SJSA1 (cell line): ENCODE results near the gene PASK. TPM values are rescaled to one million over a fixed set of nuclear protein-coding genes. Genes with fewer than 3 reads are reported as not detected.

Experiments used
- DNase-seq, 2 experiments: peaks; one replicate each; pipeline ENCODE4 v3.0.0-alpha.2; 2015 to 2020; ENCODE audit warnings: low spot score in 2 of 2, low read depth in 1 of 2
- H3K27ac ChIP-seq: fragments of 250-450 bp; sonication (Bioruptor Pico); 2 replicates; pipeline ENCODE4 v1.5.1; 2020; ENCODE audit warnings: mild to moderate bottlenecking, moderate library complexity
- H3K27me3 ChIP-seq: fragments of 250-450 bp; sonication (Bioruptor Pico); replicated peaks from 2 replicates; pipeline ENCODE4 v1.5.1; 2020; ENCODE audit warnings: mild to moderate bottlenecking, moderate library complexity
- H3K36me3 ChIP-seq: fragments of 250-450 bp; sonication (Bioruptor Pico); 2 replicates; pipeline ENCODE4 v1.5.1; 2020; ENCODE audit warnings: mild to moderate bottlenecking
- H3K4me1 ChIP-seq: fragments of 250-450 bp; sonication (Bioruptor Pico); replicated peaks from 2 replicates; pipeline ENCODE4 v1.6.1; 2021; ENCODE audit warnings: mild to moderate bottlenecking
- H3K4me3 ChIP-seq: fragments of 250-450 bp; sonication (Bioruptor Pico); 2 replicates; pipeline ENCODE4 v1.5.1; 2020; ENCODE audit warnings: mild to moderate bottlenecking
- H3K9me3 ChIP-seq: fragments of 250-450 bp; sonication (Bioruptor Pico); replicated peaks from 2 replicates; pipeline ENCODE4 v1.5.1; 2020; ENCODE audit warnings: mild to moderate bottlenecking
- total RNA-seq: library from RNA; depleted of rRNA; stranded (reverse); fragments of >200 nt; shearing (Covaris generic); gene quantifications from 2 replicates; pipeline ENCODE4 v1.2.3, GENCODE V29; 2014

The PASK gene
- total RNA-seq, 1 experiment from 2014 or later, result 14.1 TPM

- H3K36me3 ChIP-seq, result peaks cover 95% of the 10 kb centered on the region
- no peak for DNase-seq
- H3K9me3 ChIP-seq, result no peaks in the 10 kb centered on the region; the same call in 1 of the 2 replicates
- H3K27ac ChIP-seq, result no peak overlapping the region
- no peaks in the 10 kb centered on the region for H3K27me3 ChIP-seq
- no peak overlapping the region for H3K4me3 ChIP-seq
- H3K4me1 ChIP-seq, result no peaks in the 10 kb centered on the region
Observed at GRCh38 chr2:241091201-241091600, 58.1 kb downstream of the PASK start.

GRCh38 chr2:241088791-241089732 is 60.2 kb downstream of the PASK start:
- Histone ChIP-seq H3K4me3 (no peak overlapping the region), H3K27me3 (no peaks in the 10 kb centered on the region), H3K4me1 (no peaks in the 10 kb centered on the region), H3K36me3 (peaks cover 82% of the 10 kb centered on the region), H3K27ac (no peak overlapping the region), H3K9me3 (no peaks in the 10 kb centered on the region; the same call in 1 of the 2 replicates)
- no peak for DNase-seq

- no peaks in the 10 kb centered on the region for H3K27me3 ChIP-seq
- H3K4me1 ChIP-seq, result no peaks in the 10 kb centered on the region
- H3K27ac ChIP-seq, result no peak overlapping the region
- H3K9me3 ChIP-seq, result no peaks in the 10 kb centered on the region; the same call in 1 of the 2 replicates
- DNase-seq, result no peak
- H3K36me3 ChIP-seq, result peaks cover 77% of the 10 kb centered on the region
- H3K4me3 ChIP-seq, result no peak overlapping the region
Observed at GRCh38 chr2:241088376-241088775, 60.9 kb downstream of the PASK start.

GRCh38 chr2:241087420-241088268 is 61.6 kb downstream of the PASK start:
- Histone ChIP-seq H3K4me1 (no peaks in the 10 kb centered on the region), H3K27me3 (no peaks in the 10 kb centered on the region), H3K27ac (no peak overlapping the region), H3K4me3 (no peak overlapping the region), H3K9me3 (no peaks in the 10 kb centered on the region; the same call in 1 of the 2 replicates), H3K36me3 (peaks cover 72% of the 10 kb centered on the region)
- no peak for DNase-seq

GRCh38 chr2:241084856-241085444 is 64.3 kb downstream of the PASK start:
- Histone ChIP-seq H3K9me3 (no peaks in the 10 kb centered on the region; the same call in 1 of the 2 replicates), H3K4me1 (no peaks in the 10 kb centered on the region)

GRCh38 chr2:241083091-241083415 is 66.2 kb downstream of the PASK start:
- H3K27me3 ChIP-seq, result no peaks in the 10 kb centered on the region
- 0 out of 2 replicates have a peak, but pooled peaks cover 3% of the 10 kb centered on the region for H3K4me1 ChIP-seq

More at GRCh38 chr2:241084856-241085444, 64.3 kb downstream of the PASK start:
- Histone ChIP-seq H3K27me3 (no peaks in the 10 kb centered on the region), H3K4me3 (no peak overlapping the region), H3K36me3 (peaks cover 47% of the 10 kb centered on the region), H3K27ac (no peak overlapping the region)
- DNase-seq, result no peak

GRCh38 chr2:241082341-241083090 is 66.8 kb downstream of the PASK start:
- no peaks in the 10 kb centered on the region; the same call in 1 of the 2 replicates for H3K9me3 ChIP-seq
- H3K4me1 ChIP-seq, result 0 out of 2 replicates have a peak, but pooled peaks cover 3% of the 10 kb centered on the region
- DNase-seq, result no peak
- H3K27ac ChIP-seq, result no peak overlapping the region
- H3K36me3 ChIP-seq, result peaks cover 22% of the 10 kb centered on the region
- no peak overlapping the region for H3K4me3 ChIP-seq
- no peaks in the 10 kb centered on the region for H3K27me3 ChIP-seq

More at GRCh38 chr2:241083091-241083415, 66.2 kb downstream of the PASK start:
- peaks cover 28% of the 10 kb centered on the region for H3K36me3 ChIP-seq
- H3K27ac ChIP-seq, result no peak overlapping the region
- no peak for DNase-seq
- no peak overlapping the region for H3K4me3 ChIP-seq
- H3K9me3 ChIP-seq, result no peaks in the 10 kb centered on the region; the same call in 1 of the 2 replicates

- Histone ChIP-seq H3K4me3 (no peak overlapping the region), H3K27ac (no peak overlapping the region), H3K9me3 (no peaks in the 10 kb centered on the region; the same call in 1 of the 2 replicates), H3K4me1 (0 out of 2 replicates have a peak, but pooled peaks cover 3% of the 10 kb centered on the region), H3K27me3 (no peaks in the 10 kb centered on the region), H3K36me3 (peaks cover 15% of the 10 kb centered on the region)
- no peak for DNase-seq
Observed at GRCh38 chr2:241081643-241082340, 67.5 kb downstream of the PASK start.

GRCh38 chr2:241081190-241081642 is 68.1 kb downstream of the PASK start:
- Histone ChIP-seq H3K27ac (no peak overlapping the region), H3K9me3 (no peaks in the 10 kb centered on the region), H3K4me3 (no peak overlapping the region), H3K36me3 (peaks cover 9% of the 10 kb centered on the region), H3K4me1 (0 out of 2 replicates have a peak, but pooled peaks cover 3% of the 10 kb centered on the region), H3K27me3 (no peaks in the 10 kb centered on the region)
- no peak for DNase-seq

GRCh38 chr2:241080405-241081189 is 68.7 kb downstream of the PASK start:
- Histone ChIP-seq H3K27me3 (no peaks in the 10 kb centered on the region), H3K27ac (no peak overlapping the region), H3K36me3 (peaks cover 11% of the 10 kb centered on the region)

GRCh38 chr2:241074901-241075540 is 74.3 kb downstream of the PASK start:
- no peak for DNase-seq
- Histone ChIP-seq H3K27ac (no peak overlapping the region), H3K4me3 (no peak overlapping the region), H3K27me3 (no peaks in the 10 kb centered on the region), H3K9me3 (no peaks in the 10 kb centered on the region), H3K4me1 (peaks cover 38% of the 10 kb centered on the region), H3K36me3 (peaks cover 45% of the 10 kb centered on the region)

More at GRCh38 chr2:241080405-241081189, 68.7 kb downstream of the PASK start:
- DNase-seq, result no peak
- Histone ChIP-seq H3K4me1 (0 out of 2 replicates have a peak, but pooled peaks cover 3% of the 10 kb centered on the region), H3K9me3 (no peaks in the 10 kb centered on the region), H3K4me3 (no peak overlapping the region)
